GM12878 (cell line): Measurements from ENCODE around the gene UQCC5. TPM values are rescaled to one million over a fixed set of nuclear protein-coding genes. Genes with fewer than 3 reads are reported as not detected.

ENCODE experiments used
- BCL3 ChIP-seq: IDR thresholded peaks from 2 replicates; pipeline ENCODE4 v1.6.1; 2011; ENCODE audit warnings: borderline replicate concordance, low read depth, mild to moderate bottlenecking, moderate library complexity, low read length; ENCODE audit not compliant: insufficient read depth, poor library complexity, severe bottlenecking
- BMI1 ChIP-seq: fragments of 450-650 bp; IDR thresholded peaks from 2 replicates; pipeline ENCODE4 v1.6.1; 2016; ENCODE audit warnings: mild to moderate bottlenecking, moderate library complexity, borderline replicate concordance
- EP300 ChIP-seq, 2 experiments: fragments of 150-350 bp in 1 of 2; IDR thresholded peaks; 2 replicates each; pipeline ENCODE4 v1.6.1; 2011 to 2012; ENCODE audit warnings: low read depth in 2 of 2, low read length in 2 of 2, borderline replicate concordance in 1 of 2, improper control_type of control experiment in 1 of 2, inconsistent platforms in 1 of 2; ENCODE audit not compliant: control insufficient read depth in 1 of 2
- HDGF ChIP-seq: fragments of 450-650 bp; IDR thresholded peaks from 2 replicates; pipeline ENCODE4 v1.6.1; 2016; ENCODE audit warnings: antibody characterized with exemption
- MEF2A ChIP-seq: IDR thresholded peaks from 2 replicates; pipeline ENCODE4 v1.6.1; 2011; ENCODE audit warnings: low read depth, mild to moderate bottlenecking, low read length, moderate library complexity; ENCODE audit not compliant: insufficient read depth
- SPI1 ChIP-seq: IDR thresholded peaks from 2 replicates; pipeline ENCODE4 v1.6.1; 2011; ENCODE audit warnings: low read depth, mild to moderate bottlenecking, low read length, moderate library complexity, borderline replicate concordance; ENCODE audit not compliant: insufficient read depth
- TBL1XR1 ChIP-seq: IDR thresholded peaks from 2 replicates; pipeline ENCODE4 v1.6.1; 2012; ENCODE audit warnings: low read depth, low read length, improper control_type of control experiment
- WRNIP1 ChIP-seq: IDR thresholded peaks from 2 replicates; pipeline ENCODE4 v1.6.1; 2011; ENCODE audit warnings: low read depth, low read length, improper control_type of control experiment, borderline replicate concordance
- ZSCAN29 ChIP-seq: fragments of 450-650 bp; IDR thresholded peaks from 2 replicates; pipeline ENCODE4 v1.6.1; 2017; ENCODE audit warnings: mild to moderate bottlenecking, moderate library complexity
- polyA plus RNA-seq, 11 experiments: library from polyadenylated mRNA; depleted of rRNA in 4 of 11; unstranded in 6 of 11; stranded (reverse) in 5 of 11; fragments of >200 nt; fragmentation: Nextera tagmentation in 4 of 11; fragmentation: Illumina TruSeq in 1 of 11; extraction: Ambion mirVana in 4 of 11; extraction: Trizol in 1 of 11; gene quantifications; 1 replicate in 1 of 11; 2 replicates in 10 of 11; pipeline versions ENCODE4 v1.2.1 to v1.2.3, GENCODE V29; 2011 to 2016; ENCODE audit warnings: inconsistent platforms in 2 of 11, missing spikeins in 2 of 11, low read depth in 1 of 11
- total RNA-seq, 4 experiments: library from RNA; depleted of rRNA in 3 of 4; stranded (reverse); fragments of >200 nt in 3 of 4; fragmentation: Illumina TruSeq in 1 of 4; extraction: Trizol in 1 of 4; gene quantifications; 2 replicates each; pipeline versions ENCODE4 v1.2.1 to v1.2.3, GENCODE V29; 2013 to 2021
- TF ChIP-seq, protein P1 (sequence below): fragments of 450-650 bp; IDR thresholded peaks from 2 replicates; pipeline ENCODE4 v1.6.1; 2017; ENCODE audit warnings: low read depth, mild to moderate bottlenecking, moderate library complexity

The UQCC5 gene
- total and polyA plus RNA-seq, 10 of the 15 experiments (the other 5 are each of a cell fraction or from before 2014, with no cell fraction given) = 15.1 to 84.8 (median 28.0) TPM

DNA sequence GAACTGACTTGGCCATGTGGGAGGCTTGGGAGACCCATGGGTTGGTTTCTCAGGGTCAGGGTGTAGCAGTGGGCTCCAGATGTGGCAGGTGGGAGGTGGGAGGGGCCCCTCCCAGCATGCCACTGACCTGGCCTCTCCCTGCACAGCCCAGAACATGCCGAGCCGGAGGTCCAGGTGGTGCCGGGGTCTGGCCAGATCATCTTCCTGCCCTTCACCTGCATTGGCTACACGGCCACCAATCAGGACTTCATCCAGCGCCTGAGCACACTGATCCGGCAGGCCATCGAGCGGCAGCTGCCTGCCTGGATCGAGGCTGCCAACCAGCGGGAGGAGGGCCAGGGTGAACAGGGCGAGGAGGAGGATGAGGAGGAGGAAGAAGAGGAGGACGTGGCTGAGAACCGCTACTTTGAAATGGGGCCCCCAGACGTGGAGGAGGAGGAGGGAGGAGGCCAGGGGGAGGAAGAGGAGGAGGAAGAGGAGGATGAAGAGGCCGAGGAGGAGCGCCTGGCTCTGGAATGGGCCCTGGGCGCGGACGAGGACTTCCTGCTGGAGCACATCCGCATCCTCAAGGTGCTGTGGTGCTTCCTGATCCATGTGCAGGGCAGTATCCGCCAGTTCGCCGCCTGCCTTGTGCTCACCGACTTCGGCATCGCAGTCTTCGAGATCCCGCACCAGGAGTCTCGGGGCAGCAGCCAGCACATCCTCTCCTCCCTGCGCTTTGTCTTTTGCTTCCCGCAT, 49.2 kb upstream of the UQCC5 start (continued):
- TF ChIP-seq SPI1 (no peak), HDGF (no peak), ZSCAN29 (no peak), EP300 (IDR thresholded peaks at IDR 0.05; ENCODE audit: borderline replicate concordance in 1 of 2, control insufficient read depth in 1 of 2, low read depth in 2 of 2, low read length in 2 of 2) (no peak), TBL1XR1 (no peak), BMI1 (no peak), WRNIP1 (no peak), BCL3 (no peak), MEF2A (no peak)
- TF ChIP-seq, protein P1, sequence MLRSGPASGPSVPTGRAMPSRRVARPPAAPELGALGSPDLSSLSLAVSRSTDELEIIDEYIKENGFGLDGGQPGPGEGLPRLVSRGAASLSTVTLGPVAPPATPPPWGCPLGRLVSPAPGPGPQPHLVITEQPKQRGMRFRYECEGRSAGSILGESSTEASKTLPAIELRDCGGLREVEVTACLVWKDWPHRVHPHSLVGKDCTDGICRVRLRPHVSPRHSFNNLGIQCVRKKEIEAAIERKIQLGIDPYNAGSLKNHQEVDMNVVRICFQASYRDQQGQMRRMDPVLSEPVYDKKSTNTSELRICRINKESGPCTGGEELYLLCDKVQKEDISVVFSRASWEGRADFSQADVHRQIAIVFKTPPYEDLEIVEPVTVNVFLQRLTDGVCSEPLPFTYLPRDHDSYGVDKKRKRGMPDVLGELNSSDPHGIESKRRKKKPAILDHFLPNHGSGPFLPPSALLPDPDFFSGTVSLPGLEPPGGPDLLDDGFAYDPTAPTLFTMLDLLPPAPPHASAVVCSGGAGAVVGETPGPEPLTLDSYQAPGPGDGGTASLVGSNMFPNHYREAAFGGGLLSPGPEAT = no peak
- TF ChIP-seq, all 136 proteins: peak for 0
